ENCODE data around the gene PRR29.
A peak's percentile ranks its signal among the peaks of the same experiment; 100 is the strongest.

PRR29 gene

DNA sequence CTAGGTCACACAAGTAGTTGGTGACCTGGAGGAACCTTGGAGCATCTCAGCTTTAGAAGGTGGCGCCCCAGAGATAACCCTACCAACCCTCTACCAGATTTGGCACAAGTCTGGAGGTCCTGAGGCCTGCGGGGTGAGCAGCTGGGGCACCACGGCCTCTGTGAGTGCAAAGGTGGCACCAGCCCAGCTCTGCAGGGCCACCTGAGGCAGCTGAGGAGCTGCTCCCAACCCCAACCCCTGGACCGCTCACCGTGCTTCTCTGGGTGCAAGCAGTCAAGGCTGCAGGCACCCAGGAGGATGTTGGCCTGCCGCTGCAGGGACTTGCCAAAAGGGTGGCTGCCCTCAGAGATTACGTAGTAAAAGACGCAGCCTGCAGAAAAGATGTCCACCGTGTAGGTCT, 50.7 kb downstream of the PRR29 start:
- no peak for DNase-seq

DNA sequence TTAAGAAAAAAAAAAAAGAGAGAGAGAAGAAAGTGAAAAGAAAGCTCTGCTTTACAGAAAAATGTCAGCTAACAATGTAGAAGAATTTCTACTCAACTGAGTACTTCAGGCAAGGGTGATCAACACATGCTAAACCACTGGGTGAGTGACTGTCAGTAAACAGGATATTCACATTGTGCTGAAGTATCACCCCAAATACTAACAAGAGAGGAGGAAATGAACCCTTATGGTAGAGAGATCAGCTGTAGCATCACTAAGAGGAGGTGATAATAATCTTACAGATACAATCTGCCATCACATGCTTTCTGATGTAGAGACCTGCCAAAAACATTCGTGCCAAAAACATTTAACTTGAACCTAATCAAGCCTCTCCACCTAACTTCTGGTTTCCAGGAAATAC, 53.0 kb downstream of the PRR29 start:
- DNase-seq, result peak in 3 of 6 experiments; percentile 74 to 81 (median 74)

- DNase-seq, result no peak
Measured at GRCh38 chr17:64053101-64053500, 55.0 kb downstream of the PRR29 start.
